WTC11 (cell line): ENCODE measurements around the gene MYL10. TPM values are rescaled to one million over a fixed set of nuclear protein-coding genes. Genes with fewer than 3 reads are reported as not detected.

Experiments
- ATAC-seq: fragments of 200-7000 bp; cut with Tn5 transposase; 2 replicates; pipeline ENCODE4 v1.10.0; 2021; ENCODE audit warnings: mild to moderate bottlenecking, moderate library complexity
- CTCF ChIA-PET: fragments of 300-600 bp; sonication (Branson Sonifier 250); formaldehyde crosslinking; loops from one replicate; lab custom pipeline; 2021; ENCODE audit warnings: antibody characterized with exemption; lab: Charles Lee
- POLR2A ChIA-PET: fragments of 350-600 bp; sonication (Branson Sonifier 250); formaldehyde crosslinking; loops from one replicate; lab custom pipeline; 2021; ENCODE audit warnings: antibody characterized with exemption; lab: Charles Lee
- DNase-seq: peaks from one replicate; pipeline ENCODE4 v3.0.0; 2021; ENCODE audit warnings: low spot score
- H3K27ac Mint-ChIP-seq: 2 replicates; pipeline ENCODE4 v1.8.0; 2021; ENCODE audit warnings: mixed read lengths
- H3K27me3 Mint-ChIP-seq: 2 replicates; pipeline ENCODE4 v1.8.0; 2021; ENCODE audit warnings: low read depth, mild to moderate bottlenecking, moderate library complexity, mixed read lengths
- H3K36me3 Mint-ChIP-seq: 2 replicates; pipeline ENCODE4 v1.8.0; 2021; ENCODE audit warnings: mixed read lengths
- H3K4me1 Mint-ChIP-seq: 2 replicates; pipeline ENCODE4 v1.8.0; 2022; ENCODE audit warnings: mixed read lengths
- H3K4me3 Mint-ChIP-seq: 2 replicates; pipeline ENCODE4 v1.8.0; 2021; ENCODE audit warnings: mild to moderate bottlenecking, moderate library complexity, mixed read lengths
- H3K9me3 Mint-ChIP-seq: 2 replicates; pipeline ENCODE4 v1.8.0; 2021; ENCODE audit warnings: mixed read lengths
- ARID4B ChIP-seq: sonication (generic); formaldehyde crosslinking; IDR thresholded peaks from 2 replicates; pipeline ENCODE4 v1.8.0; 2023; ENCODE audit warnings: missing genetic modification reagents, mild to moderate bottlenecking, borderline replicate concordance
- CBFB ChIP-seq: sonication (generic); formaldehyde crosslinking; IDR thresholded peaks from 2 replicates; pipeline ENCODE4 v1.8.1; 2022; ENCODE audit warnings: mild to moderate bottlenecking, low read depth, missing genetic modification reagents
- CDX4 ChIP-seq: fragments of 250-450 bp; sonication (Bioruptor Pico); IDR thresholded peaks from 2 replicates; pipeline ENCODE4 v1.9.0; 2021; ENCODE audit warnings: moderate library complexity, mild to moderate bottlenecking, inconsistent platforms, borderline replicate concordance
- E2F1 ChIP-seq: sonication (generic); formaldehyde crosslinking; IDR thresholded peaks from 2 replicates; pipeline ENCODE4 v1.8.0; 2022; ENCODE audit warnings: mild to moderate bottlenecking, missing genetic modification reagents
- E2F5 ChIP-seq: sonication (generic); formaldehyde crosslinking; IDR thresholded peaks from 2 replicates; pipeline ENCODE4 v1.8.1; 2022; ENCODE audit warnings: mild to moderate bottlenecking, moderate library complexity, missing genetic modification reagents
- ERG ChIP-seq: fragments of 250-450 bp; sonication (Bioruptor Pico); IDR thresholded peaks from 2 replicates; pipeline ENCODE4 v1.8.0; 2021; ENCODE audit warnings: mild to moderate bottlenecking
- FOXJ3 ChIP-seq: sonication (generic); formaldehyde crosslinking; IDR thresholded peaks from 2 replicates; pipeline ENCODE4 v1.9.0; 2021; ENCODE audit warnings: missing genetic modification reagents, mild to moderate bottlenecking, borderline replicate concordance
- FOXP4 ChIP-seq: sonication (generic); formaldehyde crosslinking; IDR thresholded peaks from 2 replicates; pipeline ENCODE4 v1.8.0; 2022; ENCODE audit warnings: mild to moderate bottlenecking, missing genetic modification reagents
- IRF2 ChIP-seq: sonication (generic); formaldehyde crosslinking; IDR thresholded peaks from 2 replicates; pipeline ENCODE4 v1.8.0; 2022; ENCODE audit warnings: low read depth, missing genetic modification reagents, borderline replicate concordance
- JUN ChIP-seq: sonication (generic); formaldehyde crosslinking; IDR thresholded peaks from 2 replicates; pipeline ENCODE4 v1.8.0; 2023; ENCODE audit warnings: mild to moderate bottlenecking, missing genetic modification reagents
- NFATC4 ChIP-seq: fragments of 250-450 bp; sonication (Bioruptor Pico); IDR thresholded peaks from 2 replicates; pipeline ENCODE4 v1.9.0; 2021; ENCODE audit warnings: mild to moderate bottlenecking
- NFE2L1 ChIP-seq: sonication (generic); formaldehyde crosslinking; IDR thresholded peaks from 2 replicates; pipeline ENCODE4 v1.8.1; 2023; ENCODE audit warnings: missing genetic modification reagents
- NR3C1 ChIP-seq: sonication (generic); formaldehyde crosslinking; conservative IDR thresholded peaks from 2 replicates; pipeline ENCODE4 v1.8.1; 2023; ENCODE audit warnings: low read depth, mild to moderate bottlenecking, missing genetic modification reagents
- SMAD4 ChIP-seq: sonication (generic); formaldehyde crosslinking; IDR thresholded peaks from 2 replicates; pipeline ENCODE4 v1.8.0; 2022; ENCODE audit warnings: mild to moderate bottlenecking, missing genetic modification reagents
- SOX15 ChIP-seq: fragments of 250-450 bp; sonication (Bioruptor Pico); IDR thresholded peaks from 2 replicates; pipeline ENCODE4 v1.9.0; 2021; ENCODE audit warnings: mild to moderate bottlenecking
- ZBTB21 ChIP-seq: sonication (generic); formaldehyde crosslinking; IDR thresholded peaks from 2 replicates; pipeline ENCODE4 v1.8.1; 2023; ENCODE audit warnings: mild to moderate bottlenecking, missing genetic modification reagents, borderline replicate concordance
- ZNF232 ChIP-seq: sonication (generic); formaldehyde crosslinking; IDR thresholded peaks from 2 replicates; pipeline ENCODE4 v1.8.0; 2022; ENCODE audit warnings: mild to moderate bottlenecking, missing genetic modification reagents
- ZNF423 ChIP-seq: fragments of 250-450 bp; sonication (Bioruptor Pico); IDR thresholded peaks from 2 replicates; pipeline ENCODE4 v2.1.2; 2022; ENCODE audit warnings: mild to moderate bottlenecking, moderate library complexity
- ZNF532 ChIP-seq: fragments of 250-450 bp; sonication (Bioruptor Pico); IDR thresholded peaks from 2 replicates; pipeline ENCODE4 v1.9.0; 2021; ENCODE audit warnings: mild to moderate bottlenecking, borderline replicate concordance
- total RNA-seq: library from RNA; stranded (reverse); gene quantifications from 3 replicates; pipeline ENCODE4 v1.2.3, GENCODE V29; 2021

The MYL10 gene
- total RNA-seq, 1 experiment from 2014 or later: not detected

GRCh38 chr7:101614098-101614938 lies 14.8 kb downstream of the MYL10 start:
- Mint-ChIP-seq H3K36me3 (no peaks in the 10 kb centered on the region), H3K9me3 (no peaks in the 10 kb centered on the region)
- CTCF ChIA-PET: interaction anchor here (1.6 to 2.2 kb wide), 5 partner anchors 10 to 72 kb away, joined by 3 to 14 read pairs (median 8); no protein-coding TSS in a partner anchor
- POLR2A ChIA-PET: no interaction called here
- no peak for TF ChIP-seq ZBTB21 (CRISPR knock-in tag)
- TF ChIP-seq SMAD4 (CRISPR knock-in tag): no peak
- no peak for TF ChIP-seq ERG (CRISPR knock-in tag)
- no peak for TF ChIP-seq ARID4B (CRISPR knock-in tag)
- TF ChIP-seq CBFB (CRISPR knock-in tag): no peak
- no peak for TF ChIP-seq ZNF423 (CRISPR knock-in tag)
- no peak for TF ChIP-seq JUN (CRISPR knock-in tag)
- no peak for TF ChIP-seq FOXP4 (CRISPR knock-in tag)
- TF ChIP-seq NFE2L1 (CRISPR knock-in tag): no peak
- no peak for TF ChIP-seq ZNF232 (CRISPR knock-in tag)
- no peak for TF ChIP-seq ZNF532
- TF ChIP-seq E2F1 (CRISPR knock-in tag): no peak
- TF ChIP-seq CDX4 (CRISPR knock-in tag): no peak
- no peak for TF ChIP-seq IRF2 (CRISPR knock-in tag)
- no peak for TF ChIP-seq NR3C1 (CRISPR knock-in tag)
- TF ChIP-seq SOX15 (CRISPR knock-in tag): no peak
- TF ChIP-seq E2F5 (CRISPR knock-in tag): no peak
- no peak for TF ChIP-seq FOXJ3 (CRISPR knock-in tag)
- TF ChIP-seq NFATC4 (CRISPR knock-in tag): no peak
- TF ChIP-seq, all 79 proteins: peak for 0
- no peak overlapping the region for H3K27ac Mint-ChIP-seq
- no peaks in the 10 kb centered on the region for H3K27me3 Mint-ChIP-seq
- DNase-seq (no peak), ATAC-seq (peak; percentile 13; the same call in 1 of the 2 replicates)
- peaks cover 35% of the 10 kb centered on the region for H3K4me1 Mint-ChIP-seq
- no peak overlapping the region for H3K4me3 Mint-ChIP-seq
